Hepatocyte (in vitro differentiated cells): ENCODE data around the gene HPSE2. TPM values are rescaled to one million over a fixed set of nuclear protein-coding genes. Genes with fewer than 3 reads are reported as not detected.
A peak's percentile ranks its signal among the peaks of the same experiment; 100 is the strongest.

Source experiments
- DNase-seq: peaks from one replicate; pipeline ENCODE4 v3.0.0-alpha.2; 2016; ENCODE audit warnings: low spot score
- H2AFZ ChIP-seq: fragments of 200-600 bp; sonication (generic); 2 replicates; pipeline ENCODE4 v1.6.0; 2016; ENCODE audit warnings: antibody characterized with exemption, mild to moderate bottlenecking
- H3K27ac ChIP-seq: fragments of 200-600 bp; sonication (generic); 2 replicates; pipeline ENCODE4 v1.5.1; 2016; ENCODE audit warnings: mild to moderate bottlenecking
- H3K27me3 ChIP-seq: fragments of 200-600 bp; sonication (generic); 2 replicates; pipeline ENCODE4 v1.6.1; 2016
- H3K36me3 ChIP-seq: fragments of 200-600 bp; sonication (generic); replicated peaks from 2 replicates; pipeline ENCODE4 v1.5.1; 2016; ENCODE audit warnings: low read depth; ENCODE audit not compliant: insufficient read depth
- H3K4me1 ChIP-seq: fragments of 200-600 bp; sonication (generic); 2 replicates; pipeline ENCODE4 v1.5.1; 2016; ENCODE audit warnings: mild to moderate bottlenecking, moderate library complexity; ENCODE audit not compliant: insufficient read depth
- H3K4me2 ChIP-seq: fragments of 200-600 bp; sonication (generic); 2 replicates; pipeline ENCODE4 v1.6.0; 2016
- H3K4me3 ChIP-seq: fragments of 200-600 bp; sonication (generic); 2 replicates; pipeline ENCODE4 v1.5.1; 2016; ENCODE audit warnings: mild to moderate bottlenecking
- H3K79me2 ChIP-seq: fragments of 200-600 bp; sonication (generic); 2 replicates; pipeline ENCODE4 v1.6.0; 2017; ENCODE audit warnings: mild to moderate bottlenecking
- H3K9me2 ChIP-seq: fragments of 200-600 bp; sonication (generic); replicated peaks from 2 replicates; pipeline ENCODE4 v1.6.0; 2017; ENCODE audit warnings: mild to moderate bottlenecking; ENCODE audit not compliant: insufficient read depth
- H3K9me3 ChIP-seq: fragments of 200-600 bp; sonication (generic); 2 replicates; pipeline ENCODE4 v1.5.1; 2016; ENCODE audit warnings: low read depth, mild to moderate bottlenecking
- H4K20me1 ChIP-seq: fragments of 200-600 bp; sonication (generic); 2 replicates; pipeline ENCODE4 v1.6.0; 2016; ENCODE audit warnings: mild to moderate bottlenecking; ENCODE audit not compliant: insufficient read depth, poor library complexity, severe bottlenecking
- EZH2 ChIP-seq: fragments of 200-600 bp; sonication (generic); IDR thresholded peaks from 2 replicates; pipeline ENCODE4 v1.6.1; 2016; ENCODE audit warnings: antibody characterized with exemption, mild to moderate bottlenecking, borderline replicate concordance
- EZH2phosphoT487 ChIP-seq: fragments of 200-600 bp; sonication (generic); IDR thresholded peaks from one replicate; pipeline ENCODE4 v1.6.1; 2018; ENCODE audit warnings: antibody characterized with exemption, mild to moderate bottlenecking, low read depth, moderate library complexity; ENCODE audit not compliant: unreplicated experiment, severe bottlenecking
- WGBS: methylation state at CpG from one replicate; pipeline ENCODE4 v1.1.6; 2016; ENCODE audit warnings: low lambda C conversion rate; ENCODE audit errors: missing lambda C conversion rate; 5-methylcytosine and 5-hydroxymethylcytosine counted together
- polyA plus RNA-seq: library from polyadenylated mRNA; unstranded; fragments of >200 nt; fragmentation: Nextera tagmentation; extraction: Ambion mirVana; gene quantifications from 2 replicates; pipeline ENCODE4 v1.2.1, GENCODE V29; 2016
- total RNA-seq: library from RNA; depleted of rRNA; stranded (reverse); fragments of >200 nt; gene quantifications from 2 replicates; pipeline ENCODE4 v1.2.3, GENCODE V29; 2014
- TF ChIP-seq, protein P1 (sequence below): fragments of 200-600 bp; sonication (generic); IDR thresholded peaks from 2 replicates; pipeline ENCODE4 v1.5.1; 2016; ENCODE audit warnings: antibody characterized with exemption, mild to moderate bottlenecking; ENCODE audit not compliant: poor library complexity

The HPSE2 gene
- total and polyA plus RNA-seq, 2 experiments from 2014 or later: 3.7 to 5.7 TPM

DNA sequence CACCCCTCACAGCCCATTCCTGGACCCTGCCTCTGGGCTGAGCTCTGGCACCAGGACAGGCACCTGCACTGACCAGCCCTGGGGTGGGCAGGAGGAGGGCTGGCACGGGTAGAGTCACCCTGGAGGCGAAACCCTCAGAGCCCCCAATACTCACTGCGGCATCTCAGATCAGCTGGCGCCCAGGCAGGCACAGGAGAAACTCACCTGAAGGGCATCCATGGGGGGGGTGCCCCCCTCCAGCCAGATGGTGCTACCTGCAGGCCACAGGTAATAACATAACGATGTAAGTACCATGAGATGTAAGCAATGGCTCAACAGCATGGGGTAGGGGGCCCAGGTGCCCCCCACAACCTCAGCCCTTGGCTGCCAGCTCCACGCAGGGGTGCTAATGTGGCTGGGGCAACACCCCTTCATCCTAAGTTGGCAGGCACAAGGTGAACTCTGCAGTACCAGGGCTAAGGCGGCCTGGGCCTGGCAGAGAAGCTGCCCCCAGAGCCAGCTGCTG lies 808.6 kb downstream of the HPSE2 start:
- H3K36me3 ChIP-seq: peaks cover 3% of the 10 kb centered on the region

DNA sequence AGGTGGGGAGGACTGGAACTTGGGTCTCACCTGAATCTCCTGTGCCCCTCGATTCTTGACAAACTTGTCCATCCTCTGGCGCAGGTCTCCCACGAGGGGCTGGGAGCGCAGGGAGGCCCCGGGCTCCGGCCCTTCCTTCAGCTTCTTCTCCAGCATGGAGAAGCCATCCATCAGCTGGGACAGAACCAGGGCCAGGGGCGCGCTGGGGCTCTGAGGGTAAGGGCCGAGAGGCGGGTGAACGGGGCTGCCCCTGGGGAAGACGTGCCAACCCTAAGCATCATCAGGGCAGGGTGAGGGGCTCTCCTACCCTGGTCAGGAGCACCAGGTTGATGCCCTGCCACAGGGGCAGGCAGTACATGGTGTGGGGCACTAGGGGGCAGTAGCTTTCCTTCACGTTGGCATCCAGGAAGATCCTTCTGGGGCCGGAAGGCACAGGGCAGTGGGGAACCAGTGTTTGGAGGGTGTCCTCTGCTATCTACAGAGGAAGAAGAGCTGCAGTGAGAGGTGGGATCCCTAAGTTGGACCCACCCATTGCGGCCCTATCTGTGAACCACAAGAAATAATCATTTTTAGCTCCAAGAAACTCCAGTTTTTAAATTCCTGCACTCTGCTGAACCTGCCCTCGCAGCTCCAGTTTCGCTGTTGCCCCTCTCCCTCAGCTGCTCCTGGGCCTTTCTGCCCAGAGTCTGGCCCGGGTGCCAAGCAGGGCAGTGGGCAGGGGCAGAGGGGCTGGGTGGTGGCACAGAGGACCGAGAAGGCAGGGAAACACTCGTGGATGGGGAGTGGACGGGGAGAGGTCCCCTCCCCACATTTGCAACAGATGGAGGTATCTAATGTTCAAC lies 809.9 kb downstream of the HPSE2 start:
- Histone ChIP-seq H3K9me3 (no peaks in the 10 kb centered on the region), H3K4me1 (peaks cover 6% of the 10 kb centered on the region), H3K9me2 (no peaks in the 10 kb centered on the region), H3K79me2 (no peaks in the 10 kb centered on the region), H4K20me1 (no peaks in the 10 kb centered on the region), H3K27me3 (no peaks in the 10 kb centered on the region), H3K36me3 (no peaks in the 10 kb centered on the region), H2AFZ (no peak overlapping the region), H3K4me3 (no peak overlapping the region), H3K27ac (no peak overlapping the region), H3K4me2 (no peak overlapping the region)
- 92% methylated on average over 21 of the region's 21 CpGs for WGBS
- peak; percentile 53 for DNase-seq
- TF ChIP-seq, protein P1, sequence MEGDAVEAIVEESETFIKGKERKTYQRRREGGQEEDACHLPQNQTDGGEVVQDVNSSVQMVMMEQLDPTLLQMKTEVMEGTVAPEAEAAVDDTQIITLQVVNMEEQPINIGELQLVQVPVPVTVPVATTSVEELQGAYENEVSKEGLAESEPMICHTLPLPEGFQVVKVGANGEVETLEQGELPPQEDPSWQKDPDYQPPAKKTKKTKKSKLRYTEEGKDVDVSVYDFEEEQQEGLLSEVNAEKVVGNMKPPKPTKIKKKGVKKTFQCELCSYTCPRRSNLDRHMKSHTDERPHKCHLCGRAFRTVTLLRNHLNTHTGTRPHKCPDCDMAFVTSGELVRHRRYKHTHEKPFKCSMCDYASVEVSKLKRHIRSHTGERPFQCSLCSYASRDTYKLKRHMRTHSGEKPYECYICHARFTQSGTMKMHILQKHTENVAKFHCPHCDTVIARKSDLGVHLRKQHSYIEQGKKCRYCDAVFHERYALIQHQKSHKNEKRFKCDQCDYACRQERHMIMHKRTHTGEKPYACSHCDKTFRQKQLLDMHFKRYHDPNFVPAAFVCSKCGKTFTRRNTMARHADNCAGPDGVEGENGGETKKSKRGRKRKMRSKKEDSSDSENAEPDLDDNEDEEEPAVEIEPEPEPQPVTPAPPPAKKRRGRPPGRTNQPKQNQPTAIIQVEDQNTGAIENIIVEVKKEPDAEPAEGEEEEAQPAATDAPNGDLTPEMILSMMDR: peak; percentile 46
- TF ChIP-seq EZH2phosphoT487: no peak

More for the DNA sequence above, 808.6 kb downstream of the HPSE2 start:
- peaks cover 1% of the 10 kb centered on the region for H3K9me3 ChIP-seq
- H3K27ac ChIP-seq: no peak overlapping the region
- H2AFZ ChIP-seq: no peak overlapping the region
- H3K4me2 ChIP-seq: no peak overlapping the region
- H3K4me1 ChIP-seq: peaks cover 6% of the 10 kb centered on the region
- H3K27me3 ChIP-seq: no peaks in the 10 kb centered on the region
- no peaks in the 10 kb centered on the region for H4K20me1 ChIP-seq
- WGBS: 99% methylated on average over 7 of the region's 7 CpGs
- no peak for TF ChIP-seq EZH2
- TF ChIP-seq, protein P1: no peak
- TF ChIP-seq EZH2phosphoT487: no peak
- no peaks in the 10 kb centered on the region for H3K79me2 ChIP-seq
- no peaks in the 10 kb centered on the region for H3K9me2 ChIP-seq
- no peak overlapping the region for H3K4me3 ChIP-seq
- DNase-seq: no peak

DNA sequence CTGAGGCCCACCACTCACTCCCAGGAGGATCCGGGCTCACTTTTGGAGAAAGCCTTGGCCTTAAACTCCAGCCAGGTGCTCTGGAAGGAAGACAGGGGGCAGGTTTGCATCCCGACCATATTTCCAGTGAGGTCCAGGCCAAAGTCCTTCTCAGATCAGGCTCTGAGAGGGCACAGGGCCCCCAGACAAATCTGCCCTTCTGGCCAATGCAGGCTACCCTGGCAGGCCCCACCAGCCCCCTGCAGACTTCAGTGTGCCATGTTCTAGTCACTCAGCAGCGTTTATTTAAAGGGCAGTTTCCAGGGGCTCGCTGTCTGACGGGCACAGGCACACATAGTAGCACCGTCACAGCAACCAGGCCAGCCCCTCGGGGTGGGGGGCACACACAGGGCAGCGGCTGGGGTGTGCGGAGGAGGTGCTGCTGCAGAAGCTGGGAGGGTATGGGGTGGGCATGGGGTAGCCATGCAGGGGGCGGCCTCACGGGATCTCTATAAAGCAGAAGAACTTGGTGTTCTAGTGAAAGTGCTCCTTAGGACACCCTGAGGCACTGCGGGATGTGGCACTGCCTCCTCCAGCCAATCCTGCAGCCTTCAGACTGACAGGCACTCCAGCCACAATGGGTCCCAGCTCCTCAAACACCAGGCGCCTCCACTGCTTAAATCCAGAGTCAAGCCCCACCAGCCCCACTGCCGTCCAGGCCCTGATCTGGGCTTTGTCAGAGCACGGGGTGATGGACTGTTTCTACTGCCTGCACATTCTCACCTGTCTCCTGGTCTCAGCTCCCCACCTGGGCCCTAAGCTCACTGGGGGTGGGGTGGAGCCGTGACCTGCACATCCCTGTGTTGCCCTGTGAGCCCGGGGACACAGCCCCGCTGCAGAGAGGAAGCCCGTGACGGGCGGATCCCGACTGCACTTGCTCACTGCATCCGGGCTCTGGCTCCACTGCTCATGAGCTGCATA lies 811.1 kb downstream of the HPSE2 start:
- H3K79me2 ChIP-seq: no peaks in the 10 kb centered on the region
- no peaks in the 10 kb centered on the region for H4K20me1 ChIP-seq
- no peak overlapping the region for H2AFZ ChIP-seq
- H3K4me2 ChIP-seq: peak overlapping the region; percentile 33
- H3K9me3 ChIP-seq: no peaks in the 10 kb centered on the region
- 64% methylated on average over 20 of the region's 23 CpGs for WGBS
- no peaks in the 10 kb centered on the region for H3K9me2 ChIP-seq
- no peaks in the 10 kb centered on the region for H3K36me3 ChIP-seq
- H3K4me3 ChIP-seq: no peak overlapping the region
- H3K27me3 ChIP-seq: no peaks in the 10 kb centered on the region
- TF ChIP-seq, protein P1: no peak
- TF ChIP-seq EZH2phosphoT487 (no peak), EZH2 (no peak)
- peaks cover 6% of the 10 kb centered on the region for H3K4me1 ChIP-seq
- DNase-seq: no peak
- H3K27ac ChIP-seq: no peak overlapping the region
